DND-41 (cell line): Measurements from ENCODE around the gene S100PBP.
A peak's percentile ranks its signal among the peaks of the same experiment; 100 is the strongest.
"Not testable (repeated sequence)": the region's sequence is repeated elsewhere in the genome, so short reads cannot be mapped to it uniquely, and the experiment has no call there.

Source experiments
- ATAC-seq: fragments of 200-7000 bp; cut with Tn5 transposase; 3 replicates; pipeline ENCODE4 v1.9.1; 2021; ENCODE audit warnings: low read depth; ENCODE audit not compliant: insufficient read depth
- DNase-seq: peaks from one replicate; pipeline ENCODE4 v3.0.0-alpha.2; 2020
- H2AFZ ChIP-seq: 2 replicates; pipeline ENCODE4 v1.6.0; 2012; ENCODE audit warnings: low read depth, low read length
- H3K27ac ChIP-seq: 2 replicates; pipeline ENCODE4 v1.5.1; 2012; ENCODE audit warnings: low read length, inconsistent platforms
- H3K27me3 ChIP-seq: fragments of 200-600 bp; sonication (generic); 2 replicates; pipeline ENCODE4 v1.6.0; 2012; ENCODE audit warnings: low read length, mild to moderate bottlenecking, inconsistent platforms; ENCODE audit not compliant: insufficient read depth, poor library complexity
- H3K36me3 ChIP-seq: 2 replicates; pipeline ENCODE4 v1.5.1; 2012; ENCODE audit warnings: low read length, inconsistent platforms; ENCODE audit not compliant: insufficient read depth
- H3K4me1 ChIP-seq: 2 replicates; pipeline ENCODE4 v1.5.1; 2012; ENCODE audit warnings: mild to moderate bottlenecking, low read length; ENCODE audit not compliant: insufficient read depth
- H3K4me2 ChIP-seq: 2 replicates; pipeline ENCODE4 v1.6.0; 2012; ENCODE audit warnings: mild to moderate bottlenecking, moderate library complexity, low read length, inconsistent platforms; ENCODE audit not compliant: insufficient read depth
- H3K4me3 ChIP-seq, 2 experiments: fragments of 200-600 bp in 1 of 2; shearing (Covaris generic) in 1 of 2; 2 replicates each; pipeline ENCODE4 v1.5.1; 2012 to 2016; ENCODE audit warnings: inconsistent platforms in 2 of 2, low read length in 2 of 2, mild to moderate bottlenecking in 2 of 2, low read depth in 1 of 2, moderate library complexity in 1 of 2
- H3K79me2 ChIP-seq: 2 replicates; pipeline ENCODE4 v1.6.0; 2012; ENCODE audit warnings: low read length, inconsistent platforms; ENCODE audit not compliant: insufficient read depth
- H3K9ac ChIP-seq: 2 replicates; pipeline ENCODE4 v1.6.0; 2012; ENCODE audit warnings: low read depth, mild to moderate bottlenecking, inconsistent platforms, low read length, moderate library complexity
- H3K9me3 ChIP-seq: 2 replicates; pipeline ENCODE4 v1.5.1; 2012; ENCODE audit warnings: low read length, moderate library complexity, mild to moderate bottlenecking, inconsistent platforms; ENCODE audit not compliant: insufficient read depth, severe bottlenecking
- H4K20me1 ChIP-seq: 2 replicates; pipeline ENCODE4 v1.6.0; 2012; ENCODE audit warnings: low read length; ENCODE audit not compliant: insufficient read depth
- EZH2 ChIP-seq: IDR thresholded peaks from 3 replicates; pipeline ENCODE4 v1.6.1; 2012; ENCODE audit warnings: borderline replicate concordance, low read depth, mild to moderate bottlenecking, moderate library complexity, low read length, inconsistent platforms; ENCODE audit not compliant: severe bottlenecking
- TF ChIP-seq, protein P1 (sequence below): IDR thresholded peaks from 2 replicates; pipeline ENCODE4 v1.5.1; 2012; ENCODE audit warnings: borderline replicate concordance, low read length, moderate library complexity, mild to moderate bottlenecking; ENCODE audit not compliant: poor library complexity, severe bottlenecking; ENCODE audit errors: extremely low read depth

Gene S100PBP

GRCh38 chr1:32782086-32782485 lies 35.4 kb upstream of the S100PBP start:
- H3K27me3 ChIP-seq = no peaks in the 10 kb centered on the region
- no peak overlapping the region for H2AFZ ChIP-seq
- no peak overlapping the region for H3K4me2 ChIP-seq
- H4K20me1 ChIP-seq = peaks cover 19% of the 10 kb centered on the region
- no peak overlapping the region for H3K9ac ChIP-seq
- no peak overlapping the region for H3K4me3 ChIP-seq
- H3K4me1 ChIP-seq = no peaks in the 10 kb centered on the region
- H3K9me3 ChIP-seq = no peaks in the 10 kb centered on the region
- DNase-seq (no peak), ATAC-seq (no peak)
- no peak overlapping the region for H3K27ac ChIP-seq
- no peak for TF ChIP-seq EZH2
- TF ChIP-seq, protein P1, sequence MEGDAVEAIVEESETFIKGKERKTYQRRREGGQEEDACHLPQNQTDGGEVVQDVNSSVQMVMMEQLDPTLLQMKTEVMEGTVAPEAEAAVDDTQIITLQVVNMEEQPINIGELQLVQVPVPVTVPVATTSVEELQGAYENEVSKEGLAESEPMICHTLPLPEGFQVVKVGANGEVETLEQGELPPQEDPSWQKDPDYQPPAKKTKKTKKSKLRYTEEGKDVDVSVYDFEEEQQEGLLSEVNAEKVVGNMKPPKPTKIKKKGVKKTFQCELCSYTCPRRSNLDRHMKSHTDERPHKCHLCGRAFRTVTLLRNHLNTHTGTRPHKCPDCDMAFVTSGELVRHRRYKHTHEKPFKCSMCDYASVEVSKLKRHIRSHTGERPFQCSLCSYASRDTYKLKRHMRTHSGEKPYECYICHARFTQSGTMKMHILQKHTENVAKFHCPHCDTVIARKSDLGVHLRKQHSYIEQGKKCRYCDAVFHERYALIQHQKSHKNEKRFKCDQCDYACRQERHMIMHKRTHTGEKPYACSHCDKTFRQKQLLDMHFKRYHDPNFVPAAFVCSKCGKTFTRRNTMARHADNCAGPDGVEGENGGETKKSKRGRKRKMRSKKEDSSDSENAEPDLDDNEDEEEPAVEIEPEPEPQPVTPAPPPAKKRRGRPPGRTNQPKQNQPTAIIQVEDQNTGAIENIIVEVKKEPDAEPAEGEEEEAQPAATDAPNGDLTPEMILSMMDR = no peak
- H3K36me3 ChIP-seq = peaks cover 96% of the 10 kb centered on the region
- 0 out of 2 replicates have a peak, but pooled peaks cover 2% of the 10 kb centered on the region for H3K79me2 ChIP-seq

GRCh38 chr1:32783851-32784250 lies 33.6 kb upstream of the S100PBP start:
- H3K36me3 ChIP-seq = peaks cover 97% of the 10 kb centered on the region
- TF ChIP-seq EZH2 = no peak
- TF ChIP-seq, protein P1 = no peak
- H3K27ac ChIP-seq = no peak overlapping the region
- H3K27me3 ChIP-seq = no peaks in the 10 kb centered on the region
- no peaks in the 10 kb centered on the region for H3K9me3 ChIP-seq
- no peak overlapping the region for H3K4me3 ChIP-seq
- H2AFZ ChIP-seq = no peak overlapping the region
- H3K4me2 ChIP-seq = no peak overlapping the region
- H3K9ac ChIP-seq = no peak overlapping the region
- peaks cover 2% of the 10 kb centered on the region; the same call in 1 of the 2 replicates for H3K79me2 ChIP-seq
- H4K20me1 ChIP-seq = peaks cover 19% of the 10 kb centered on the region
- no peak for ATAC-seq
- H3K4me1 ChIP-seq = no peaks in the 10 kb centered on the region
- DNase-seq = no peak

- DNase-seq = no peak
- H3K27me3 ChIP-seq = no peaks in the 10 kb centered on the region
- no peak for ATAC-seq
- H4K20me1 ChIP-seq = peaks cover 18% of the 10 kb centered on the region
- TF ChIP-seq, protein P1 = no peak
- no peak for TF ChIP-seq EZH2
- H3K79me2 ChIP-seq = peaks cover 6% of the 10 kb centered on the region; the same call in 1 of the 2 replicates
- no peaks in the 10 kb centered on the region for H3K4me1 ChIP-seq
- no peaks in the 10 kb centered on the region for H3K9me3 ChIP-seq
- no peak overlapping the region for H3K27ac ChIP-seq
- H3K4me2 ChIP-seq = no peak overlapping the region
- no peak overlapping the region for H3K4me3 ChIP-seq
- H3K36me3 ChIP-seq = peaks cover 94% of the 10 kb centered on the region
- H2AFZ ChIP-seq = no peak overlapping the region
- no peak overlapping the region for H3K9ac ChIP-seq
Measured at GRCh38 chr1:32784817-32785216, 32.6 kb upstream of the S100PBP start.

- Histone ChIP-seq H3K4me3 (no peak overlapping the region), H3K79me2 (peaks cover 14% of the 10 kb centered on the region; the same call in 1 of the 2 replicates), H3K9me3 (no peaks in the 10 kb centered on the region), H3K27ac (no peak overlapping the region), H4K20me1 (peaks cover 9% of the 10 kb centered on the region), H3K27me3 (no peaks in the 10 kb centered on the region), H3K4me2 (no peak overlapping the region), H3K4me1 (no peaks in the 10 kb centered on the region), H3K36me3 (peaks cover 89% of the 10 kb centered on the region), H3K9ac (no peak overlapping the region), H2AFZ (no peak overlapping the region)
- TF ChIP-seq EZH2 = no peak
- TF ChIP-seq, protein P1 = no peak
- DNase-seq (no peak), ATAC-seq (0 out of 3 replicates have a peak, but pooled peaks have one; percentile 41)
Measured at GRCh38 chr1:32786856-32787255, 30.6 kb upstream of the S100PBP start.

GRCh38 chr1:32789356-32789755 lies 28.1 kb upstream of the S100PBP start:
- not testable (repeated sequence) for H3K4me3 ChIP-seq, ATAC-seq, H3K9ac ChIP-seq, H2AFZ ChIP-seq, H3K4me2 ChIP-seq, H3K27ac ChIP-seq, H3K9me3 ChIP-seq, DNase-seq, H3K4me1 ChIP-seq, H3K27me3 ChIP-seq
- peaks cover 87% of the 10 kb centered on the region for H3K36me3 ChIP-seq
- peaks cover 10% of the 10 kb centered on the region for H4K20me1 ChIP-seq
- peaks cover 20% of the 10 kb centered on the region; the same call in 1 of the 2 replicates for H3K79me2 ChIP-seq
